Measurements from ENCODE around the gene PDC.

Gene PDC

DNA sequence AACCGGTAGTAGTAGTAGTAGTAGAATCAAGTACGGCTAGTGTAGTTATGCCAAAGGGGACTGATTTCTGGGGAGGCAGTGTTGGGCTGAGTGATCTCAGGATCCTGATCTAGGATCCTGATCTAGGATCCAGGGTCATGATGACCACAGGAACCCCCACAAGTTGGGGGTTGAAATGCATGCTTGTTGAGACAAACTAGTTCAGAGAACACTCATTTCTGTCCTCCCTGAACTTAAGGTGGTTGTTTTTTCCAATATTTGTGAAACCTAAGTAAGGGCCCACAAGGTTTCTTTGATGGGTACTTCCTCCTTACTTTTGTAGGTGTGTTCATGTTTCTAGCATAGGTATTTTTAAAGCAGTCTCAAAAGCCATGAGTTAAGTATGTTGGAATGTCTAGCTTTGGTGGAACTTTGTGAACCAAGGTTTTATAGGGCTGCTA is 33.9 kb upstream of the PDC start:
- no peaks in the 10 kb centered on the region for H3K9me2 ChIP-seq (ENCODE audit: low read depth, low read length)
- H3F3A ChIP-seq (ENCODE audit: insufficient read depth, low read length), result no peaks in the 10 kb centered on the region
- H4K20me1 ChIP-seq (ENCODE audit: insufficient read depth, low read length), result no peaks in the 10 kb centered on the region
- no peaks in the 10 kb centered on the region for H3K79me2 ChIP-seq (ENCODE audit: insufficient read depth, low read length)
- H3K4me3 ChIP-seq (ENCODE audit: low read depth, low read length, poor library complexity, severe bottlenecking), result no peak overlapping the region
- H3K27ac ChIP-seq (ENCODE audit: low read depth, low read length, poor library complexity, severe bottlenecking), result no peak overlapping the region
- H3K9me3 ChIP-seq (ENCODE audit: low read length), result no peaks in the 10 kb centered on the region
- H3K27me3 ChIP-seq (ENCODE audit: insufficient read depth, low read length), result no peaks in the 10 kb centered on the region
- no peak overlapping the region for H3K4me2 ChIP-seq (ENCODE audit: low read length)
- TF ChIP-seq, protein P1, sequence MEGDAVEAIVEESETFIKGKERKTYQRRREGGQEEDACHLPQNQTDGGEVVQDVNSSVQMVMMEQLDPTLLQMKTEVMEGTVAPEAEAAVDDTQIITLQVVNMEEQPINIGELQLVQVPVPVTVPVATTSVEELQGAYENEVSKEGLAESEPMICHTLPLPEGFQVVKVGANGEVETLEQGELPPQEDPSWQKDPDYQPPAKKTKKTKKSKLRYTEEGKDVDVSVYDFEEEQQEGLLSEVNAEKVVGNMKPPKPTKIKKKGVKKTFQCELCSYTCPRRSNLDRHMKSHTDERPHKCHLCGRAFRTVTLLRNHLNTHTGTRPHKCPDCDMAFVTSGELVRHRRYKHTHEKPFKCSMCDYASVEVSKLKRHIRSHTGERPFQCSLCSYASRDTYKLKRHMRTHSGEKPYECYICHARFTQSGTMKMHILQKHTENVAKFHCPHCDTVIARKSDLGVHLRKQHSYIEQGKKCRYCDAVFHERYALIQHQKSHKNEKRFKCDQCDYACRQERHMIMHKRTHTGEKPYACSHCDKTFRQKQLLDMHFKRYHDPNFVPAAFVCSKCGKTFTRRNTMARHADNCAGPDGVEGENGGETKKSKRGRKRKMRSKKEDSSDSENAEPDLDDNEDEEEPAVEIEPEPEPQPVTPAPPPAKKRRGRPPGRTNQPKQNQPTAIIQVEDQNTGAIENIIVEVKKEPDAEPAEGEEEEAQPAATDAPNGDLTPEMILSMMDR (IDR thresholded peaks at IDR 0.05; ENCODE audit: low read length), result no peak
- TF ChIP-seq EZH2 (IDR thresholded peaks at IDR 0.05; ENCODE audit: borderline replicate concordance, low read length), result no peak
- no peak overlapping the region for H3K9ac ChIP-seq (ENCODE audit: low read length)
- H3K36me3 ChIP-seq (ENCODE audit: insufficient read depth, low read length), result no peaks in the 10 kb centered on the region
- no peak overlapping the region for H2AFZ ChIP-seq (ENCODE audit: low read length)
- H3K4me1 ChIP-seq (ENCODE audit: insufficient read depth, low read length, severe bottlenecking), result no peaks in the 10 kb centered on the region

DNA sequence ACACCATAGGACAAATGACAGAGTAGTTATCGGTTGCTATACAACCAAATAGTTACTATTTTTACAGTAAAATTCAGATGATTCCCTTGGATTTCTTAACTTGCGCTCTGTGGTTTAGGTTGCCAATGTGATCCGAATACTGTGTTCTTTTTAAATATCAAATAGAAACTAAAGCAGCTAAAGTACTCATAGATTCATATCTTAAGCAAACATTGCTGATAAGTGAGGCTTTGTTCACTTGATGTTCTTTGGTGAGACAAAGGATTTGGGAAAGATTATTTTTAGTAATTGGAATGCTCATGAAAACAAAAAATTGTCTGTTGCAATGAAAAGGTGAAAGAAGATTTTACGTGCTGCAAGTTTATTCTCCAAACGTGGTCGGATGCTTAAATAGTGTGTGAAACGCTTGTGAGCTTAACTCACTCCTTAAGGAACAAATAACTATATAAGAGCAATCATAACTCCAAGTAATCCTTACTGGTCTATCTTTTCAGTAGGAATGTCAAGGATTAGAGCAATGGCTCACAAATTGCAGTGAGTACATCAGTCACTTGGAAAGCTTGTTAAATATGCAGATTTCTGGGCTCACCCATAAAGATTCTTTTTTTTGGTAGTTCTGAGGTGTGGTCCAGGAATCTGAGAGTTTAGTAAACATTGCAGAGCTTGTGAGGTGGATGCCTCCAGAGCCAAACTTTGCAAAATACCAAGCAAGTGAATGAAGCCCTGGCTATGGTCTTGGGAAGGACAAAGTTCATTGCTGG is 31.8 kb upstream of the PDC start:
- Histone ChIP-seq H3K9me3 (ENCODE audit: low read length) (no peaks in the 10 kb centered on the region), H2AFZ (ENCODE audit: low read length) (no peak overlapping the region), H3K4me2 (ENCODE audit: low read length) (no peak overlapping the region), H3K9ac (ENCODE audit: low read length) (no peak overlapping the region), H3K27ac (ENCODE audit: low read depth, low read length, poor library complexity, severe bottlenecking) (no peak overlapping the region), H3K4me1 (ENCODE audit: insufficient read depth, low read length, severe bottlenecking) (no peaks in the 10 kb centered on the region), H3K36me3 (ENCODE audit: insufficient read depth, low read length) (no peaks in the 10 kb centered on the region), H3F3A (ENCODE audit: insufficient read depth, low read length) (no peaks in the 10 kb centered on the region), H4K20me1 (ENCODE audit: insufficient read depth, low read length) (no peaks in the 10 kb centered on the region), H3K79me2 (ENCODE audit: insufficient read depth, low read length) (no peaks in the 10 kb centered on the region), H3K27me3 (ENCODE audit: insufficient read depth, low read length) (no peaks in the 10 kb centered on the region), H3K4me3 (ENCODE audit: low read depth, low read length, poor library complexity, severe bottlenecking) (no peak overlapping the region), H3K9me2 (ENCODE audit: low read depth, low read length) (no peaks in the 10 kb centered on the region)
- TF ChIP-seq, protein P1 (IDR thresholded peaks at IDR 0.05; ENCODE audit: low read length), result no peak
- TF ChIP-seq EZH2 (IDR thresholded peaks at IDR 0.05; ENCODE audit: borderline replicate concordance, low read length), result no peak

DNA sequence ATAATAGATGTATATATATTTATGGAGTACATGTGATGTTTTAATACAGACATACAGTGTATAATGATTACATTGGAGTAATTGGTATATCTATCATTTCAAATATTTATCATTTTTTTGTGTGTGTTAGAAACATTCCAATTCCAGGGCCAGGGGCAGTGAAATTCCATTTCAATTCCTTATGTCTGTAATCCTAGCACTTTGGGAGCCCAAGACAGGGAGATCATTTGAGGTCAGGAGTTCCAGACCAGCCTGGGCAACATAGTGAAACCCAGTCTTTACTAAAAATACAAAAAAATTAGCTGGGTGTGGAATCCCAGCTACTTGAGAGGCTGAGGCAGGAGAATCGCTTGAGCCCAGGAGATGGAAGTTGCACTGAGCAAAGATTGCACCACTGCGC is 30.4 kb upstream of the PDC start:
- H3K79me2 ChIP-seq (ENCODE audit: insufficient read depth, low read length), result no peaks in the 10 kb centered on the region
- H2AFZ ChIP-seq (ENCODE audit: low read length), result no peak overlapping the region
- no peaks in the 10 kb centered on the region for H3K4me1 ChIP-seq (ENCODE audit: insufficient read depth, low read length, severe bottlenecking)
- no peak overlapping the region for H3K27ac ChIP-seq (ENCODE audit: low read depth, low read length, poor library complexity, severe bottlenecking)
- H3K27me3 ChIP-seq (ENCODE audit: insufficient read depth, low read length), result no peaks in the 10 kb centered on the region
- no peak overlapping the region for H3K4me2 ChIP-seq (ENCODE audit: low read length)
- H4K20me1 ChIP-seq (ENCODE audit: insufficient read depth, low read length), result no peaks in the 10 kb centered on the region
- H3K9ac ChIP-seq (ENCODE audit: low read length), result no peak overlapping the region
- no peaks in the 10 kb centered on the region for H3F3A ChIP-seq (ENCODE audit: insufficient read depth, low read length)
- no peaks in the 10 kb centered on the region for H3K36me3 ChIP-seq (ENCODE audit: insufficient read depth, low read length)
- no peak for TF ChIP-seq EZH2 (IDR thresholded peaks at IDR 0.05; ENCODE audit: borderline replicate concordance, low read length)
- TF ChIP-seq, protein P1 (IDR thresholded peaks at IDR 0.05; ENCODE audit: low read length), result no peak
- H3K9me3 ChIP-seq (ENCODE audit: low read length), result no peaks in the 10 kb centered on the region
- no peaks in the 10 kb centered on the region for H3K9me2 ChIP-seq (ENCODE audit: low read depth, low read length)
- H3K4me3 ChIP-seq (ENCODE audit: low read depth, low read length, poor library complexity, severe bottlenecking), result no peak overlapping the region

Data from OCI-LY1 (cell line).